Activated CD4-positive, alpha-beta T cell treated with anti-CD3 and anti-CD28 coated beads, Interleukin-2, amount 10 ng/mL, durations not matched to agents 24 days and 14 days (primary cell): Measurements from ENCODE around the gene PTPN23. TPM values are rescaled to one million over a fixed set of nuclear protein-coding genes. Genes with fewer than 3 reads are reported as not detected.

Source experiments
- DNase-seq: peaks from one replicate; pipeline ENCODE4 v3.0.0; 2022
- H3K27ac Mint-ChIP-seq: one replicate; pipeline ENCODE4 v1.8.0; 2022; ENCODE audit warnings: mild to moderate bottlenecking, mixed read lengths
- H3K27me3 Mint-ChIP-seq: one replicate; pipeline ENCODE4 v1.8.0; 2022; ENCODE audit warnings: mixed read lengths
- H3K36me3 Mint-ChIP-seq: one replicate; pipeline ENCODE4 v1.8.0; 2022; ENCODE audit warnings: low read depth, mild to moderate bottlenecking, mixed read lengths
- H3K4me1 Mint-ChIP-seq: one replicate; pipeline ENCODE4 v1.8.0; 2021; ENCODE audit warnings: mixed read lengths
- H3K4me3 Mint-ChIP-seq: one replicate; pipeline ENCODE4 v1.8.0; 2022; ENCODE audit warnings: mild to moderate bottlenecking, moderate library complexity, mixed read lengths
- H3K9me3 Mint-ChIP-seq: one replicate; pipeline ENCODE4 v1.8.0; 2021; ENCODE audit warnings: mixed read lengths
- intact Hi-C: fragments of 100-400 bp; cut with micrococcal nuclease; formaldehyde crosslinking; loops from one replicate; pipeline ENCODE4 v1.15.1; 2023
- total RNA-seq: library from RNA; stranded (reverse); gene quantifications from 2 replicates; pipeline ENCODE4 v1.2.3, GENCODE V29; 2022

The PTPN23 gene
- total RNA-seq, 1 donor from 2014 or later: 34.1 TPM

- H3K36me3 Mint-ChIP-seq: peaks cover 19% of the 10 kb centered on the region
- intact Hi-C loops: no loop called here
- no peaks in the 10 kb centered on the region for H3K9me3 Mint-ChIP-seq
- no peak for DNase-seq
- no peak overlapping the region for H3K27ac Mint-ChIP-seq
- H3K4me1 Mint-ChIP-seq: peaks cover 3% of the 10 kb centered on the region
- H3K27me3 Mint-ChIP-seq: no peaks in the 10 kb centered on the region
- no peak overlapping the region for H3K4me3 Mint-ChIP-seq
Observed at GRCh38 chr3:47404955-47405790, 24.4 kb downstream of the PTPN23 start.

GRCh38 chr3:47405820-47406761, 25.3 kb downstream of the PTPN23 start:
- Mint-ChIP-seq H3K4me1 (peaks cover 3% of the 10 kb centered on the region), H3K27me3 (no peaks in the 10 kb centered on the region), H3K36me3 (peaks cover 17% of the 10 kb centered on the region), H3K4me3 (no peak overlapping the region), H3K9me3 (no peaks in the 10 kb centered on the region), H3K27ac (no peak overlapping the region)
- DNase-seq: no peak
- intact Hi-C loops: no loop called here

GRCh38 chr3:47406762-47407149, 25.9 kb downstream of the PTPN23 start:
- peaks cover 19% of the 10 kb centered on the region for H3K36me3 Mint-ChIP-seq
- H3K9me3 Mint-ChIP-seq: no peaks in the 10 kb centered on the region
- no peak overlapping the region for H3K27ac Mint-ChIP-seq
- H3K4me3 Mint-ChIP-seq: no peak overlapping the region
- DNase-seq: no peak
- H3K27me3 Mint-ChIP-seq: no peaks in the 10 kb centered on the region
- intact Hi-C loops: no loop called here
- H3K4me1 Mint-ChIP-seq: peaks cover 3% of the 10 kb centered on the region

- no peak for DNase-seq
- Mint-ChIP-seq H3K4me1 (peaks cover 3% of the 10 kb centered on the region), H3K9me3 (no peaks in the 10 kb centered on the region), H3K27ac (no peak overlapping the region), H3K4me3 (no peak overlapping the region), H3K36me3 (peaks cover 21% of the 10 kb centered on the region), H3K27me3 (no peaks in the 10 kb centered on the region)
- intact Hi-C loops: no loop called here
Observed at GRCh38 chr3:47407237-47407636, 26.4 kb downstream of the PTPN23 start.

- H3K36me3 Mint-ChIP-seq: peaks cover 25% of the 10 kb centered on the region
- no peak for DNase-seq
- H3K27me3 Mint-ChIP-seq: no peaks in the 10 kb centered on the region
- peak overlapping the region; percentile 13 for H3K27ac Mint-ChIP-seq
- H3K4me3 Mint-ChIP-seq: no peak overlapping the region
- intact Hi-C loops: no loop called here
- H3K9me3 Mint-ChIP-seq: no peaks in the 10 kb centered on the region
- H3K4me1 Mint-ChIP-seq: peaks cover 3% of the 10 kb centered on the region
Observed at GRCh38 chr3:47407896-47408838, 27.3 kb downstream of the PTPN23 start.

- H3K27ac Mint-ChIP-seq: no peak overlapping the region
- H3K4me3 Mint-ChIP-seq: no peak overlapping the region
- DNase-seq: no peak
- no peaks in the 10 kb centered on the region for H3K9me3 Mint-ChIP-seq
- intact Hi-C loops: no loop called here
- peaks cover 3% of the 10 kb centered on the region for H3K4me1 Mint-ChIP-seq
- no peaks in the 10 kb centered on the region for H3K27me3 Mint-ChIP-seq
- peaks cover 28% of the 10 kb centered on the region for H3K36me3 Mint-ChIP-seq
Observed at GRCh38 chr3:47408839-47409229, 28.0 kb downstream of the PTPN23 start.

- no peak for DNase-seq
- intact Hi-C loops: no loop called here
- Mint-ChIP-seq H3K4me3 (no peak overlapping the region), H3K27ac (no peak overlapping the region), H3K4me1 (peaks cover 3% of the 10 kb centered on the region), H3K27me3 (no peaks in the 10 kb centered on the region), H3K36me3 (peaks cover 30% of the 10 kb centered on the region), H3K9me3 (no peaks in the 10 kb centered on the region)
Observed at GRCh38 chr3:47409284-47409683, 28.5 kb downstream of the PTPN23 start.

GRCh38 chr3:47409688-47410416, 29.0 kb downstream of the PTPN23 start:
- H3K4me3 Mint-ChIP-seq: no peak overlapping the region
- no peaks in the 10 kb centered on the region for H3K9me3 Mint-ChIP-seq
- intact Hi-C loops: no loop called here
- H3K27ac Mint-ChIP-seq: no peak overlapping the region
- H3K27me3 Mint-ChIP-seq: no peaks in the 10 kb centered on the region
- no peak for DNase-seq
- H3K4me1 Mint-ChIP-seq: peaks cover 3% of the 10 kb centered on the region
- H3K36me3 Mint-ChIP-seq: peaks cover 32% of the 10 kb centered on the region

GRCh38 chr3:47410417-47410720, 29.5 kb downstream of the PTPN23 start:
- Mint-ChIP-seq H3K27me3 (no peaks in the 10 kb centered on the region), H3K4me1 (peaks cover 3% of the 10 kb centered on the region), H3K9me3 (no peaks in the 10 kb centered on the region), H3K27ac (no peak overlapping the region), H3K36me3 (peaks cover 37% of the 10 kb centered on the region), H3K4me3 (no peak overlapping the region)
- no peak for DNase-seq
- intact Hi-C loops: no loop called here

- no peaks in the 10 kb centered on the region for H3K9me3 Mint-ChIP-seq
- H3K4me1 Mint-ChIP-seq: peaks cover 3% of the 10 kb centered on the region
- H3K36me3 Mint-ChIP-seq: peaks cover 40% of the 10 kb centered on the region
- intact Hi-C loops: no loop called here
- no peak for DNase-seq
- H3K4me3 Mint-ChIP-seq: no peak overlapping the region
- no peak overlapping the region for H3K27ac Mint-ChIP-seq
- no peaks in the 10 kb centered on the region for H3K27me3 Mint-ChIP-seq
Observed at GRCh38 chr3:47410801-47411646, 30.2 kb downstream of the PTPN23 start.

GRCh38 chr3:47411696-47412452, 31.1 kb downstream of the PTPN23 start:
- H3K27me3 Mint-ChIP-seq: no peaks in the 10 kb centered on the region
- no peak overlapping the region for H3K27ac Mint-ChIP-seq
- no peak overlapping the region for H3K4me3 Mint-ChIP-seq
- peaks cover 39% of the 10 kb centered on the region for H3K36me3 Mint-ChIP-seq
- no peaks in the 10 kb centered on the region for H3K9me3 Mint-ChIP-seq
- no peaks in the 10 kb centered on the region for H3K4me1 Mint-ChIP-seq
- DNase-seq: no peak
- intact Hi-C loops: no loop called here

GRCh38 chr3:47412453-47412756, 31.6 kb downstream of the PTPN23 start:
- intact Hi-C loops: no loop called here
- Mint-ChIP-seq H3K4me1 (no peaks in the 10 kb centered on the region), H3K4me3 (no peak overlapping the region), H3K27me3 (no peaks in the 10 kb centered on the region), H3K9me3 (no peaks in the 10 kb centered on the region), H3K27ac (no peak overlapping the region), H3K36me3 (peaks cover 38% of the 10 kb centered on the region)
- no peak for DNase-seq
